CD4-positive, alpha-beta T cell treated with Interleukin-4 for 1 hour (primary cell): ENCODE results near the gene SIGLEC8.
"Not testable (repeated sequence)": the region's sequence is repeated elsewhere in the genome, so short reads cannot be mapped to it uniquely, and the experiment has no call there.

ENCODE experiments used
- DNase-seq, 2 donors: peaks; one replicate each; pipeline ENCODE4 v3.0.0-alpha.2; 2020 to 2022

Gene SIGLEC8

DNA sequence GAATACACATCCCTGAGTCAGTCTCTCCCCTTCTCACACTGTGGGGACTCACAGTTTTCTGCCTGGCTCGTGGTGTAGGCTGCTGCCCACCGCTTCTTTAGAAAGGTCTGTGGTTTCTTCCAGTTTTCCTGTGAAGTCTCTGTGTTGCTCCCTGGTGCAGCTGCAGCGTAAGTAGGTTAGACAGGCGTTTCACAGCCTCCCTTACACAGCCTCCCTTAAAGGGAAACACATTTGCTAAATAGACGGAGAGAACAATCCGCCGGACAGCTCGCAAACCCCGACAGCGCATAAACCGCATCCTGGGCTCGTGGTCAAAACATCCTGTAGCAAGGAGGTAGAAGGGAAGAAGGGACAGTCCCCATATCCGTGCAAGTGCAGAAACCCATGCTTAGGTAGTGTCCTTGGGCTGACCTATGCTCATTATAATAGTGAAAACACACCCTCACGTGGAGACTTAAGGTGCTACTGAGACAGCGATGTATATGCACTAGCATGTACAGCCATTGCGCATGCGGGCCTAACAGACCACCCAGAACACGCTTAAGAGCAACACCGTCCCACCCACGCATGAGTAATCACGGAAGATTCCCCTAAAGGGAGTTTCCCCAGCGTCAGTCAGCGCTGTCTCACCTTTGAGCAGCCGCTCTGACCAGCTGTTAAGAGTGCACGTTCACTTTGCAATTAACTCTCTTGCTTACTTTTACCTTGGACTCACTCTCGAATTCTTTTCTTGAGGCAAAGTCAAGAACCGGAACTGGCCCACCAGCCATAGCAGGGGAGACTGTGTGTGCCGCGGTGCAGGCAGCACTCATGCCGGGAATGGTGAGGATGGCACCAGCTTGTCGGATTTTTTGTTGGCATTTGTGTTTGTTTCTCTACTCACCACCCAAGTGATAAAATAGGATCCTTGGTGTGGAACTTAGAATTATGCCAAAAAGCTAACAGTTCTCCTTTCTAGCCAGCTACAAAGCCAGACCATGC is 16.6 kb downstream of the SIGLEC8 start:
- peak; percentile 87 to 90 for DNase-seq

- DNase-seq: peak; percentile 39 to 43
Observed at GRCh38 chr19:51440846-51441409, 17.3 kb downstream of the SIGLEC8 start.

DNA sequence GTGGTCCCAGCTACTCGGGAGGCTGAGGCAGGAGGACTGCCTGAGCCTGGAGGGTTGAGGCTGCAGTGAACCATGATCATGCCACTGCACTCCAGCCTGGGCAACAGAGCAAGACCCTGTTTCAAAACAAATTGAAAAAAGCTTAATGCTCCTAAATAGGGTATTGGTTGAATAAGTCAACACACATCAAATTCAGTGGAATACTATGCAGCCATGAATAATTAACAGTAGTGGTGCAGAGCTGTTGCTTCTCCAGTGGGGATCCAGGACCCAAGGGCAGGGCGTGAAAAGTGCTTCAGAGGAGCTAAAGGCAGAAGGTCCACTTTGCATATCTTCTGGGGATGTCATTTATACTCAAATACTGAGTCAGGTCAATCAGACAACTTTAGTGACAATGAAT is 18.2 kb downstream of the SIGLEC8 start:
- DNase-seq: no peak

DNA sequence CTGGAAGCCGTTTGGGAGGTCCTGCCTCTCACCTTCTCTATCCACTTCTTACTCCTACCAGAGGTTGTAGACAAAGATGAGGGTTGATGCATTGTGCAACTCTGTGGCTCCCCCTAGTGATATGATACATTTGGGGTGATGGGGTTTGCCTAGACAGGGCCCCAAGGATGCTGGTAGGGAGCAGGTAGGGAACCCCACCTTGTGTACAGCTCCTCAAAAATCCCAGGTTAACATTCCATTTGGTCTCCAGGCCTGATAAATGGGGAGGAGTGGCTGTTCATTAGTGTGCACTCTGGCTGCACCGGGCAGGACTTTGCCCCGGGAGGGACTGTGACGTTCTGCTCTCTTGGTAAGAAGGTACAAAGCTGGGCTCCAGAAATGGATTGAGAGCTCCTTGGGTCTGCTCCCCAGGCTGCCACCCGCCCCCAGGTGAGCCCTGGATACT is 19.2 kb downstream of the SIGLEC8 start:
- DNase-seq: peak; percentile 53 to 65

- DNase-seq: no peak
Observed at GRCh38 chr19:51434456-51434855, 23.8 kb downstream of the SIGLEC8 start.

DNA sequence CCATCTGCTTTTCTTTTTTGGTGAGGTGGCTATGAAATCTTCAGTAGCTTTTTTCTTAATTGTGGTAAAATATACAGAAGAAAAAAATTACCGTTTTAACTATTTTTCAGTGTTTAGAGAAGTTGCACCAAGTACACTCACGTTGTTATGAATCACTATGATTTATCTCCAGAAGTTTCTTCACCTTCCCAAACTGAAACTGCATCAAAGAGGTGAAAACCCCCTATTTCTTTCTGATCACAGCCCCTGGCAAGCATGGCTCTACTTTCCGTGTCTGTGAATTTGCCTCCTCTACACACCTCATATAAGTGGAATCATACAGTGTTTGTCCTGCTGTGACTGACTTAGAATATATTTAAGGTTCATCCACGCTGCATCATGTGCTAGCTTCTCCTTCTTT is 25.2 kb downstream of the SIGLEC8 start:
- no peak for DNase-seq

- no peak for DNase-seq
Observed at GRCh38 chr19:51431124-51431523, 27.1 kb downstream of the SIGLEC8 start.

DNA sequence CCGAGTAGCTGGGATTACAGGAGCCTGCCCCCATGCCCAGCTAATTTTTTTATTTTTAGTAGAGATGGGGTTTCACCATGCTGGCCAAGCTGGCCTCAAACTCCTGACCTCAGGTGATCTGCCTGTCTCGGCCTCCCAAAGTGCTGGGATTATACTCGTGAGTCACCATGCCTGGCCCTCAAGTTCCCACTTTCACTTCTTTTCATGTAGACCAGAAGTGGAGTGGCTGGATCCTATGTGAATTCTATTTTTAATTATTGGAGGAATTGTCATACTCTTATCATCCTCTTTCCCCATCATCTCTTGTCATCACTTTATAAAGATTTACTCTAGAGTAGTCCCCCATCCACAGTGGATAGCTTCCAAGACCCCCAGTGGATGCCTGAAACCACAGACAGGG is 28.0 kb downstream of the SIGLEC8 start:
- no peak for DNase-seq

- DNase-seq: peak in 1 of 2 donors; percentile 53
Observed at GRCh38 chr19:51427201-51427600, 31.1 kb downstream of the SIGLEC8 start.

- peak; percentile 79 to 82 for DNase-seq
Observed at GRCh38 chr19:51422053-51422448, 36.2 kb downstream of the SIGLEC8 start.

- DNase-seq: no peak
Observed at GRCh38 chr19:51421229-51422052, 36.8 kb downstream of the SIGLEC8 start.

- not testable (repeated sequence) for DNase-seq
Observed at GRCh38 chr19:51420511-51420910, 37.7 kb downstream of the SIGLEC8 start.

DNA sequence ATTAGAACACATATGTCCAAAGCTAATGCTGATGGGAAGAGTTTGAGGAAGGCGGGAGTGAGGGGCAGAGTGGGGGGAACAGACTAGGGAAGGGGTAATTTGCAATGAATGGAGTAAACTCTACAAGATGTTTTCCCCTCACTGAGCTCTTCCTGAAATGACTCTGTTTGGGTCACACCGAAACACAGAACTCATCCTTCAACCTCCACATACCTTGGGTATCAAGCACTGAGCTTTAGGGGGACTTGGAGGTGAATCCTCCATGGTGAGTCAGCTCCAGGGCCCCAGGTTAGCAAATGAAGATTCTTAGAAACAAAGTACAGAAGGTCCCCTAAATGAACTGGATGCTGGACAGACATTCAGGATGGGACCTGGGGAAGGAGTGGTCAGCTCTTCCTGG is 39.5 kb downstream of the SIGLEC8 start:
- no peak for DNase-seq

- DNase-seq: no peak
Observed at GRCh38 chr19:51417810-51418157, 40.5 kb downstream of the SIGLEC8 start.

GRCh38 chr19:51417107-51417809 is 41.0 kb downstream of the SIGLEC8 start, which contains the start of gene SIGLEC10:
Gene SIGLEC10, minus strand, starts transcription at chr19:51417642. Its CDS starts 61 bp downstream, at chr19:51417581.
- DNase-seq: peak in 1 of 2 donors; percentile 74

GRCh38 chr19:51416422-51416821 is 41.8 kb downstream of the SIGLEC8 start:
- DNase-seq: not testable (repeated sequence)

- no peak for DNase-seq
Observed at GRCh38 chr19:51415187-51415586, 43.1 kb downstream of the SIGLEC8 start.

DNA sequence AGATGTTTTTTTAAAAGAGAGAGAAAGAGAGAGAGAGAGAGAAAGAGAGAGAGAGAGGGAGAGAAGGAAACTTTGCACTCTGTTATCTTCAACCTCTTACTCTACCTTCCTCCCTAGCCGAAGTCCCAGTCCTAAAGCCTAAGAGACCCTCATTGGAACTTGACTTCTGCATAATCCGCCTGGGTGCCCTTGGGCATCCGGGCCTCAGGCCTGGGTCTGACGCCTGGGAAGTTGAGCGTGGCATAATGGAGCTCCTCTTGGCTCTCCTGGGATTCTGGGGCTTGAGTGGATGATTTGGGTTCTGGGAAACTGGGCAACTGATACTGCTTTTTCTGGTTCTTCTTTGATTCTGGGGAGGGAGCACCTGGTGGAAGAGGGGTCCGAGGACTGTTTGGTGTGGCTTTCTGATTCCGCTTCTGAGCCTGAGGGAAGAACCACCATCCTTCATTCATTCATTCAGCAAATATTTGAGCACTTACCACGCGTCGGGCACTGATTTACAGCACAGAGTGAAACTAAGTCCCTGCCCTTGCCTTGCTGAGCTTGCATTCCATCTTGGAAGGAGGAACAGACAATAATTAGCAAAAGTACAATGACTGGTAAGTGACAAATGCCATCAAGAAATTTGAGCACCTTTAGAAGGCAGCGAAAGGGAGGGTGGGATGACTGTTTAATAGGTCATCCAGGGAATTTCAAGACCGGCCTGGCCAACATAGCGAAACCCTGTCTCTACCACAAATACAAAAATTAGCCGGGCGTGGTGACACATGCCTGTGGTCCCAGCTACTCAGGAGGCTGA is 47.1 kb downstream of the SIGLEC8 start:
- DNase-seq: no peak

DNA sequence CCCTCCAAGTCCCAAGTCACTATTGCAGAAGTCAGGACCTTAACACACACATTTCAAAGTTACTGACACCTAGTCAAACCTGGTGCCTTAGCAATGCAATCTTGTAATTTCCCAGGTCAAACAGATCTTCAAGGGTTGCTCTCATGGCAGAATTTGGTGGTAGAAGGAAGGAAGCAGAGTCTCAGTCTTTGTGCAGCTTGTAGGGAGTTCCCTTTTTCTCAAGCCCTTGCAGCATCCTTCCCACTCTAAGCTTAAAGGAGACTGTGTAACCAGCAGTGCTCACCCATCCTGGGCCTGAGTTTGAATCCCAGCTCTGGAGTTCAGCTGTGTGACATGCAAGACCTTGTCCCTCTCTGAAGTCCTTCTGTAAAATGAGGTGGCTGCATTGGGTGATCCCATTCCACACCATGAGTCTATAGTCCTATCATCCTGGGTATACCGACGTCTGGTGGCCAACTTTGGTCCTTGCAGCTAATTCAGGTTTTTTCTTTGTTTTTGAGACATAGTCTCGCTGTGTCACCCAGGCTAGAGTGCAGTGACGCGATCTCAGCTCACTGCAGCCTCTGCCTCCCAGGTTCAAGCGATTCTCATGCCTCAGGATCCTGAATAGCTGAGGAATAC is 50.6 kb downstream of the SIGLEC8 start:
- peak; percentile 56 to 62 for DNase-seq

DNA sequence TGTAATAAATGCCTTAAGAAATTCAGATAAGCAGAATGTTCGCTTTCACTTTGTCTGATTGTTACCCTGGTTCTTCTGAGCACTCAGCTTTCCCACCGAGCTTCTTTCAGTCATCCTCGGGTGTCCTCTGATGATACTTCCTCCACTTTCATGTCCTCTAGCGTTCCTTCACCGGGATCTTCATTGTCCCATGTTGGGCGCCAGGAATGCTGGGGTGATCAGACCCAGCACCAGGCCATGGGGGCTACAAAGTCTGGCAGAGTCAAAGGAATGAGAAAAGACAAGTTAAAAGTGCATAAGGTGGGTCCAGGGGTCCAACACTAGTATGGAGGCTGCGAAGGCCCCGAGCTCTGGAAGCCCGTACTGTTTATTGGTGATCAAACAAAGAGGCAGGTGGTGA is 56.1 kb downstream of the SIGLEC8 start:
- DNase-seq: no peak
